ENCODE data around the gene KLHL12. TPM values are rescaled to one million over a fixed set of nuclear protein-coding genes. Genes with fewer than 3 reads are reported as not detected.

The KLHL12 gene
- polyA plus RNA-seq, 1 donor from 2014 or later, result 62.8 TPM

DNA sequence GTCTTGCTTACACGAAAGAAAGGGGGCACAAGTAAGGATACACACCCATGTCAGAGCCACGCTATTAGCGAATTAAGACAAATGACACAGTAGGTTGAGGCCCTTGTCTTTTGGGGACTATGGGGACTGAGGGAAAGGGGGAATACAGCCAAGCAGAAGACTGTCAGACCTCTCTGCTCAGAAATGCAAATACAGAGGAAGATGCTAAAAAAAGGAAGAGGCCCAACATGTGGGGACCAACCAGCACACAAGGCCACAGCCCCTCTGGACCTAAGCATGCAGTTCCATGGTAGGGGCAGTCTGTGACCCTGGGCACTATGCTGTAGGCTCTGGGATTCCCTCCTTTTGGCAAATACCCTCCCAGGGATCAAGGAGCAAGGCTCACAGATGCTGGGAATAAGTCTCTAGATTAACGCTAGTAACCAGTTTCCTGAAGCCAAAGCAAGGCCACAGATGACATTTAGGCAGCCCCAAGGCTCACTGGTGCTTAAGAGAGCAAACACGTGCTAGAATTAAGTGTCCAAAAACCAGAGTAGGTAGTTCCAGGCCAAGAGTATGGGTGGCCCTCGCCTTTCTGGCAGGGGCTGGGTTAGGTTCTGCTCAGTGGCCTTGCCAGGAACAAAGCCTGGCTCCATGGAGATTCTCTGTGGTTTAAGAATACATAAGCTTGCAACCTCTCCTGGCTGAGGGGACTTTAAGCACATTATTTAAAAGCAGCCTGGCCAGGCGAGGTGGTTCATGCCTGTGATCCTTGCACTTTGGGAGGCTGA lies 76.3 kb downstream of the KLHL12 start:
- H3K4me3 ChIP-seq (ENCODE audit: low read length), result no peak overlapping the region
- H3K4me2 ChIP-seq (ENCODE audit: low read length), result no peak overlapping the region
- H3K27me3 ChIP-seq (ENCODE audit: insufficient read depth, low read depth, low read length), result no peaks in the 10 kb centered on the region
- no peaks in the 10 kb centered on the region for H3F3A ChIP-seq (ENCODE audit: insufficient read depth, low read length, poor library complexity, severe bottlenecking)
- H3K9ac ChIP-seq (ENCODE audit: low read length), result no peak overlapping the region
- H3K79me2 ChIP-seq (replicated peaks; ENCODE audit: insufficient read depth, low read length), result no peaks in the 10 kb centered on the region
- TF ChIP-seq TAF1 (IDR thresholded peaks at IDR 0.05; ENCODE audit: low read depth), result no peak
- TF ChIP-seq EP300 (conservative IDR thresholded peaks at IDR 0.05; ENCODE audit: poor library complexity, severe bottlenecking), result no peak
- no peak for TF ChIP-seq RAD21 (conservative IDR thresholded peaks at IDR 0.05)
- no peak for TF ChIP-seq EZH2 (IDR thresholded peaks at IDR 0.05; ENCODE audit: borderline replicate concordance, insufficient read depth, low read length, poor library complexity, severe bottlenecking)
- no peak for TF ChIP-seq CTCF (IDR thresholded peaks at IDR 0.05; ENCODE audit: poor library complexity, severe bottlenecking)
- no peak for TF ChIP-seq SMC3 (conservative IDR thresholded peaks at IDR 0.05; ENCODE audit: poor library complexity)
- no peak for TF ChIP-seq POLR2AphosphoS5 (IDR thresholded peaks at IDR 0.05)
- TF ChIP-seq MXI1 (conservative IDR thresholded peaks at IDR 0.05; ENCODE audit: poor library complexity, severe bottlenecking), result no peak
- TF ChIP-seq, protein P1, sequence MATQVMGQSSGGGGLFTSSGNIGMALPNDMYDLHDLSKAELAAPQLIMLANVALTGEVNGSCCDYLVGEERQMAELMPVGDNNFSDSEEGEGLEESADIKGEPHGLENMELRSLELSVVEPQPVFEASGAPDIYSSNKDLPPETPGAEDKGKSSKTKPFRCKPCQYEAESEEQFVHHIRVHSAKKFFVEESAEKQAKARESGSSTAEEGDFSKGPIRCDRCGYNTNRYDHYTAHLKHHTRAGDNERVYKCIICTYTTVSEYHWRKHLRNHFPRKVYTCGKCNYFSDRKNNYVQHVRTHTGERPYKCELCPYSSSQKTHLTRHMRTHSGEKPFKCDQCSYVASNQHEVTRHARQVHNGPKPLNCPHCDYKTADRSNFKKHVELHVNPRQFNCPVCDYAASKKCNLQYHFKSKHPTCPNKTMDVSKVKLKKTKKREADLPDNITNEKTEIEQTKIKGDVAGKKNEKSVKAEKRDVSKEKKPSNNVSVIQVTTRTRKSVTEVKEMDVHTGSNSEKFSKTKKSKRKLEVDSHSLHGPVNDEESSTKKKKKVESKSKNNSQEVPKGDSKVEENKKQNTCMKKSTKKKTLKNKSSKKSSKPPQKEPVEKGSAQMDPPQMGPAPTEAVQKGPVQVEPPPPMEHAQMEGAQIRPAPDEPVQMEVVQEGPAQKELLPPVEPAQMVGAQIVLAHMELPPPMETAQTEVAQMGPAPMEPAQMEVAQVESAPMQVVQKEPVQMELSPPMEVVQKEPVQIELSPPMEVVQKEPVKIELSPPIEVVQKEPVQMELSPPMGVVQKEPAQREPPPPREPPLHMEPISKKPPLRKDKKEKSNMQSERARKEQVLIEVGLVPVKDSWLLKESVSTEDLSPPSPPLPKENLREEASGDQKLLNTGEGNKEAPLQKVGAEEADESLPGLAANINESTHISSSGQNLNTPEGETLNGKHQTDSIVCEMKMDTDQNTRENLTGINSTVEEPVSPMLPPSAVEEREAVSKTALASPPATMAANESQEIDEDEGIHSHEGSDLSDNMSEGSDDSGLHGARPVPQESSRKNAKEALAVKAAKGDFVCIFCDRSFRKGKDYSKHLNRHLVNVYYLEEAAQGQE (IDR thresholded peaks at IDR 0.05; ENCODE audit: borderline replicate concordance), result no peak
- no peaks in the 10 kb centered on the region for H3K9me2 ChIP-seq (ENCODE audit: insufficient read depth, low read length)
- no peaks in the 10 kb centered on the region for H4K20me1 ChIP-seq (ENCODE audit: insufficient read depth)
- H2AFZ ChIP-seq (ENCODE audit: low read depth, low read length), result no peak overlapping the region
- H3K27ac ChIP-seq (ENCODE audit: low read length), result no peak overlapping the region
- H3K36me3 ChIP-seq (ENCODE audit: insufficient read depth, low read length), result no peaks in the 10 kb centered on the region
- no peaks in the 10 kb centered on the region for H3K9me3 ChIP-seq (ENCODE audit: low read length)

DNA sequence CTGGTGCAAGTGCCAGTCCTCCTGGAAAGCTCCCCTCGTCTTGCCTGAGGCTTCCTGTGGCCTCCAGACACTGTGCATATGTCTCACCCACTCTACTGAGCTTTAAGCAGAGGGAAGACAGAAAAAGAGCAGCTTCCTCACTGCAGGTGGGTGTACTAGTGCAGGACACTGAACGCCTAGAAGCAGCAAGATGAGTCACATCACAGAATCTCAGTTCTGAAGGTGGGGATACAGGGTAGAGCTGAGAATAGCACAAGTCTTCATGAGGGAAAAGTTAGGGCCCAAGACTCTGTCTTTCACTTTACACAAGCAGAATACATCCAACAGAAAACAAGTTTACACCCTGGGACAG lies 78.9 kb downstream of the KLHL12 start:
- Histone ChIP-seq H2AFZ (ENCODE audit: low read depth, low read length) (no peak overlapping the region), H3K27ac (ENCODE audit: low read length) (no peak overlapping the region), H3K9me2 (ENCODE audit: insufficient read depth, low read length) (no peaks in the 10 kb centered on the region), H3K9ac (ENCODE audit: low read length) (no peak overlapping the region), H3K79me2 (replicated peaks; ENCODE audit: insufficient read depth, low read length) (no peaks in the 10 kb centered on the region), H3F3A (ENCODE audit: insufficient read depth, low read length, poor library complexity, severe bottlenecking) (no peaks in the 10 kb centered on the region), H3K36me3 (ENCODE audit: insufficient read depth, low read length) (no peaks in the 10 kb centered on the region), H4K20me1 (ENCODE audit: insufficient read depth) (no peaks in the 10 kb centered on the region), H3K4me2 (ENCODE audit: low read length) (no peak overlapping the region), H3K4me3 (ENCODE audit: low read length) (no peak overlapping the region), H3K9me3 (ENCODE audit: low read length) (no peaks in the 10 kb centered on the region), H3K27me3 (ENCODE audit: insufficient read depth, low read depth, low read length) (no peaks in the 10 kb centered on the region)
- TF ChIP-seq POLR2AphosphoS5 (IDR thresholded peaks at IDR 0.05) (no peak), RAD21 (conservative IDR thresholded peaks at IDR 0.05) (no peak), MXI1 (conservative IDR thresholded peaks at IDR 0.05; ENCODE audit: poor library complexity, severe bottlenecking) (no peak), CTCF (IDR thresholded peaks at IDR 0.05; ENCODE audit: poor library complexity, severe bottlenecking) (no peak), SMC3 (conservative IDR thresholded peaks at IDR 0.05; ENCODE audit: poor library complexity) (no peak), EZH2 (IDR thresholded peaks at IDR 0.05; ENCODE audit: borderline replicate concordance, insufficient read depth, low read length, poor library complexity, severe bottlenecking) (no peak), EP300 (conservative IDR thresholded peaks at IDR 0.05; ENCODE audit: poor library complexity, severe bottlenecking) (no peak), TAF1 (IDR thresholded peaks at IDR 0.05; ENCODE audit: low read depth) (no peak)
- TF ChIP-seq, protein P1 (IDR thresholded peaks at IDR 0.05; ENCODE audit: borderline replicate concordance), result no peak
